ENCODE data around the gene FADS2. TPM values are rescaled to one million over a fixed set of nuclear protein-coding genes. Genes with fewer than 3 reads are reported as not detected.

FADS2 gene
- total RNA-seq, 1 donor from 2014 or later, result 315 TPM

DNA sequence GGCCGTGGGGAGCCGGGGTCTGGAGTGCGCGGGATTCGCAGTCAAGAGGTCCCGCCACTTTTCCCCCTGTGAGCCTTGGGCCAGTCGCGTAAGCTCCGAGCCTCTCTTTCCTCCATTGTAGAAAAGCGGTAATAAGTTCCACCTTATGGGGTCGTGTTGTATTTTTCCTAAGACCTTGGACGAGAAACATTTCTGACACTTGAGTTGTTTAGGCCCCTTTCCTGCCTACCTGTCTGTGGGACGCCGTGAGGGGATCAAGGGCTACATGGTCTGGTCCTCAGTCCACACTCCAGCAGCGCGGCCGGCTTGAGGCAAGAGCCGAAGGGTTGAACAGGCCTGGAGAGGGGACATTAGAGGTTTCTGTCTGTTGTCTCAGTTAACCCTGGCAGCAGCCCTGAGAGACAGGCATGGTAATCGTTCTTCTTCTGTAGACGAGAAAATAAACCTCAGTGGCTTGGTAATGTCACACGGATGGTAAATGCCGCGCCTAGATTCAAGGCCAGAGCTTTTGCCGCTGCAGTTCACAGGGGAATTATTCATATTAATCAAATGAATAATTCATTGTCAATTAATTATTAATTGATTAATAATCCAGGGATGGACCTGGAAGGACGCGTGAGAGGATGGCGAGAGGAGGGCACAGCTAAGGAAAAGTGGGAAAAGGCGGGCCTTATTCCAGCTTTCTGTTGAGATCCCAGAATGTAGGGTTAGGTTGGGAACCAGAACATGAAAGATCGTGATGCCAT, 34.8 kb upstream of the FADS2 start:
- Mint-ChIP-seq H3K4me1 (ENCODE audit: low read depth) (peaks cover 24% of the 10 kb centered on the region), H3K9me3 (ENCODE audit: low read depth) (no peaks in the 10 kb centered on the region), H3K27ac (ENCODE audit: unreplicated experiment) (peak overlapping the region; percentile 100), H3K4me3 (ENCODE audit: unreplicated experiment) (peak overlapping the region; percentile 94), H3K36me3 (ENCODE audit: low read depth) (peaks cover 10% of the 10 kb centered on the region), H3K27me3 (ENCODE audit: low read depth) (no peaks in the 10 kb centered on the region)
- DNase-seq (ENCODE audit: low spot score), result peak; percentile 70
- TF ChIP-seq, protein P1, sequence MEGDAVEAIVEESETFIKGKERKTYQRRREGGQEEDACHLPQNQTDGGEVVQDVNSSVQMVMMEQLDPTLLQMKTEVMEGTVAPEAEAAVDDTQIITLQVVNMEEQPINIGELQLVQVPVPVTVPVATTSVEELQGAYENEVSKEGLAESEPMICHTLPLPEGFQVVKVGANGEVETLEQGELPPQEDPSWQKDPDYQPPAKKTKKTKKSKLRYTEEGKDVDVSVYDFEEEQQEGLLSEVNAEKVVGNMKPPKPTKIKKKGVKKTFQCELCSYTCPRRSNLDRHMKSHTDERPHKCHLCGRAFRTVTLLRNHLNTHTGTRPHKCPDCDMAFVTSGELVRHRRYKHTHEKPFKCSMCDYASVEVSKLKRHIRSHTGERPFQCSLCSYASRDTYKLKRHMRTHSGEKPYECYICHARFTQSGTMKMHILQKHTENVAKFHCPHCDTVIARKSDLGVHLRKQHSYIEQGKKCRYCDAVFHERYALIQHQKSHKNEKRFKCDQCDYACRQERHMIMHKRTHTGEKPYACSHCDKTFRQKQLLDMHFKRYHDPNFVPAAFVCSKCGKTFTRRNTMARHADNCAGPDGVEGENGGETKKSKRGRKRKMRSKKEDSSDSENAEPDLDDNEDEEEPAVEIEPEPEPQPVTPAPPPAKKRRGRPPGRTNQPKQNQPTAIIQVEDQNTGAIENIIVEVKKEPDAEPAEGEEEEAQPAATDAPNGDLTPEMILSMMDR (IDR thresholded peaks at IDR 0.05), result no peak

DNA sequence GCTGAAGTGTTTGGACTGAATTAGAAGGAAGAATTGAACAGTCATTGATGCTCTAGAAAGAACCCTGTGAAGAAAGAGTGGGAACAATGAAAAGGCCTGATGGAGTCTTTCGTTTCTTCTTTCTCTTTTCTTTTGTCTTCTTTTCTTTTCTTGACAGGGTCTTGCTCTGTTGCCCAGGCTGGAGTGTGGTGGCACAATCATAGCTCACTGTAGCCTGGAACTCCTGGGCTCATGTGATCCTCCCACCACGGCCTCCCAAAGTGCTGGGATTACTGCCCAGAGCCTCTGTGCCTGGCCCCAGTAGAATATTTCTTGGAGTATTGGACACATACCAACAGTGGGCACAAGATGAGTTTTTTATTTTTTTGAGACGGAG, 34.3 kb upstream of the FADS2 start:
- TF ChIP-seq, protein P1 (IDR thresholded peaks at IDR 0.05), result no peak
- no peaks in the 10 kb centered on the region for H3K27me3 Mint-ChIP-seq (ENCODE audit: low read depth)
- peak; percentile 22 for DNase-seq (ENCODE audit: low spot score)
- H3K36me3 Mint-ChIP-seq (ENCODE audit: low read depth), result peaks cover 10% of the 10 kb centered on the region
- H3K4me3 Mint-ChIP-seq (ENCODE audit: unreplicated experiment), result peak overlapping the region; percentile 94
- H3K4me1 Mint-ChIP-seq (ENCODE audit: low read depth), result peaks cover 24% of the 10 kb centered on the region
- no peak overlapping the region for H3K27ac Mint-ChIP-seq (ENCODE audit: unreplicated experiment)
- H3K9me3 Mint-ChIP-seq (ENCODE audit: low read depth), result no peaks in the 10 kb centered on the region

DNA sequence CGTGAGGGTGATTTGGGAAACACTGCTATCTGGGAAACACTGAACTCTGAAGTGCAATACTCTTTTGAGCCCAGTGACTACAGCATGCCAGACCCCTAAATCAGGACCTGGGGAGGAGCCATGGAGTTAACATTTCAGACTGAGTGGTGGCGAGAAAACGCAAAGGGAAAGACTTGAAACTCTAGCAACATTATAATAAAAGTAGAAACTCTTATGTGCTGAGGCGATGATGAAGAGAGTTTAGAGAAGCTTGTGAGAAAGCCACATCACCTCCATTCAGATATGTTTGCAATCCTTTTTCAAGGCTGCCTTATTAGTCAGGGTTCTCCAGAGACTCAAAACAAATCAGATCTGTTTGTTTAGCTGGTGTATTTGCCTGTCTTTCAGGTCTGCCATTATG, 33.5 kb upstream of the FADS2 start:
- H3K36me3 Mint-ChIP-seq (ENCODE audit: low read depth), result peaks cover 6% of the 10 kb centered on the region
- H3K4me3 Mint-ChIP-seq (ENCODE audit: unreplicated experiment), result no peak overlapping the region
- H3K27ac Mint-ChIP-seq (ENCODE audit: unreplicated experiment), result peak overlapping the region; percentile 61
- DNase-seq (ENCODE audit: low spot score), result no peak
- no peaks in the 10 kb centered on the region for H3K9me3 Mint-ChIP-seq (ENCODE audit: low read depth)
- no peaks in the 10 kb centered on the region for H3K27me3 Mint-ChIP-seq (ENCODE audit: low read depth)
- TF ChIP-seq, protein P1 (IDR thresholded peaks at IDR 0.05), result no peak
- H3K4me1 Mint-ChIP-seq (ENCODE audit: low read depth), result peaks cover 24% of the 10 kb centered on the region

DNA sequence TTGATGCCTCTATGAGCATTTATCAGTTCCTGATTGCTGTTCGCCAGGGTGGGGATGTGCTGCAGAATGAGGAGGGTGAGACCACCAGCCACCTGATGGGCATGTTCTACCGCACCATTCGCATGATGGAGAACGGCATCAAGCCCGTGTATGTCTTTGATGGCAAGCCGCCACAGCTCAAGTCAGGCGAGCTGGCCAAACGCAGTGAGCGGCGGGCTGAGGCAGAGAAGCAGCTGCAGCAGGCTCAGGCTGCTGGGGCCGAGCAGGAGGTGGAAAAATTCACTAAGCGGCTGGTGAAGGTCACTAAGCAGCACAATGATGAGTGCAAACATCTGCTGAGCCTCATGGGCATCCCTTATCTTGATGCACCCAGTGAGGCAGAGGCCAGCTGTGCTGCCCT, 32.6 kb upstream of the FADS2 start:
- H3K27me3 Mint-ChIP-seq (ENCODE audit: low read depth), result no peaks in the 10 kb centered on the region
- peaks cover 2% of the 10 kb centered on the region for H3K36me3 Mint-ChIP-seq (ENCODE audit: low read depth)
- no peak overlapping the region for H3K4me3 Mint-ChIP-seq (ENCODE audit: unreplicated experiment)
- TF ChIP-seq, protein P1 (IDR thresholded peaks at IDR 0.05), result no peak
- no peak overlapping the region for H3K27ac Mint-ChIP-seq (ENCODE audit: unreplicated experiment)
- H3K4me1 Mint-ChIP-seq (ENCODE audit: low read depth), result peaks cover 24% of the 10 kb centered on the region
- DNase-seq (ENCODE audit: low spot score), result peak; percentile 64
- no peaks in the 10 kb centered on the region for H3K9me3 Mint-ChIP-seq (ENCODE audit: low read depth)

DNA sequence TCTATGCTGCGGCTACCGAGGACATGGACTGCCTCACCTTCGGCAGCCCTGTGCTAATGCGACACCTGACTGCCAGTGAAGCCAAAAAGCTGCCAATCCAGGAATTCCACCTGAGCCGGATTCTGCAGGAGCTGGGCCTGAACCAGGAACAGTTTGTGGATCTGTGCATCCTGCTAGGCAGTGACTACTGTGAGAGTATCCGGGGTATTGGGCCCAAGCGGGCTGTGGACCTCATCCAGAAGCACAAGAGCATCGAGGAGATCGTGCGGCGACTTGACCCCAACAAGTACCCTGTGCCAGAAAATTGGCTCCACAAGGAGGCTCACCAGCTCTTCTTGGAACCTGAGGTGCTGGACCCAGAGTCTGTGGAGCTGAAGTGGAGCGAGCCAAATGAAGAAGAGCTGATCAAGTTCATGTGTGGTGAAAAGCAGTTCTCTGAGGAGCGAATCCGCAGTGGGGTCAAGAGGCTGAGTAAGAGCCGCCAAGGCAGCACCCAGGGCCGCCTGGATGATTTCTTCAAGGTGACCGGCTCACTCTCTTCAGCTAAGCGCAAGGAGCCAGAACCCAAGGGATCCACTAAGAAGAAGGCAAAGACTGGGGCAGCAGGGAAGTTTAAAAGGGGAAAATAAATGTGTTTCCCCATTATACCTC, 32.1 kb upstream of the FADS2 start:
- peak; percentile 41 for DNase-seq (ENCODE audit: low spot score)
- no peak overlapping the region for H3K27ac Mint-ChIP-seq (ENCODE audit: unreplicated experiment)
- H3K27me3 Mint-ChIP-seq (ENCODE audit: low read depth), result no peaks in the 10 kb centered on the region
- H3K4me1 Mint-ChIP-seq (ENCODE audit: low read depth), result peaks cover 24% of the 10 kb centered on the region
- no peaks in the 10 kb centered on the region for H3K9me3 Mint-ChIP-seq (ENCODE audit: low read depth)
- peaks cover 4% of the 10 kb centered on the region for H3K36me3 Mint-ChIP-seq (ENCODE audit: low read depth)
- TF ChIP-seq, protein P1 (IDR thresholded peaks at IDR 0.05), result no peak
- no peak overlapping the region for H3K4me3 Mint-ChIP-seq (ENCODE audit: unreplicated experiment)

Measured in chondrocyte (in vitro differentiated cells).